Esophagus squamous epithelium (tissue), 4 donors: ENCODE measurements around the gene TPM2.

Experiments used
- CTCF ChIP-seq, 6 experiments: fragments of 450-650 bp in 4 of 6; fragments of 200-600 bp in 2 of 6; sonication (generic) in 2 of 6; IDR thresholded peaks; one replicate each; pipeline ENCODE4 v1.5.1; 2016 to 2019; ENCODE audit warnings: antibody characterized with exemption in 6 of 6, mild to moderate bottlenecking in 4 of 6, moderate library complexity in 4 of 6
- POLR2A ChIP-seq, 4 donors: fragments of 450-650 bp; IDR thresholded peaks; one replicate each; pipeline ENCODE4 v1.6.1; 2017; ENCODE audit warnings: antibody characterized with exemption in 4 of 4, mild to moderate bottlenecking in 4 of 4, moderate library complexity in 3 of 4

DNA sequence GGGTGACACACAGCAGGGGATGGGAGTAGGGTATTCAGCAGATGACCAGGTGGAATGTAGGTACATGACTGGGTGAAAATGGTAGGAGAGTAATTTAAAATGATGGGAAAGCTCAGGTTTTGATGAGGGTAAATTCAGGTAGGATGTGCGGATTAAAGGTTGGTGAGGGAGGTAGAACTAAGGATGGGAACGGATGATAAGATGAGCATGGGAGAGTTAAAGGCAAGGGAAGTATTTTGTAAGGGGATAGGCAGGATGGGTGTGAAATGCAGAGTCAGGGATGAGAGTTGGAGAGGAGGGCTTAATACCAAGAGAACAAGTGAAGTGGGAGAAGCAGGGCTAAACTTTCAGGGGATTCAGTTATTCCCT lies 40.7 kb upstream of the TPM2 start:
- no peak for TF ChIP-seq CTCF (IDR thresholded peaks at IDR 0.05)
- no peak for TF ChIP-seq POLR2A (IDR thresholded peaks at IDR 0.05)
